Mesothelial cell of epicardium (in vitro differentiated cells): ENCODE results near the gene PTPRK. TPM values are rescaled to one million over a fixed set of nuclear protein-coding genes. Genes with fewer than 3 reads are reported as not detected.
"Not testable (repeated sequence)": the region's sequence is repeated elsewhere in the genome, so short reads cannot be mapped to it uniquely, and the experiment has no call there.

ENCODE experiments used
- DNase-seq, 2 experiments: peaks; one replicate each; pipeline ENCODE4 v3.0.0; 2021; ENCODE audit warnings: low spot score in 2 of 2; ENCODE audit not compliant: unreplicated experiment in 2 of 2
- H3K27ac Mint-ChIP-seq: 2 replicates; pipeline ENCODE4 v1.8.0; 2021; ENCODE audit warnings: mixed read lengths
- H3K27me3 Mint-ChIP-seq: 2 replicates; pipeline ENCODE4 v1.8.0; 2021; ENCODE audit warnings: low read depth, mixed read lengths
- H3K36me3 Mint-ChIP-seq: 2 replicates; pipeline ENCODE4 v1.8.0; 2021; ENCODE audit warnings: mixed read lengths
- H3K4me1 Mint-ChIP-seq: 2 replicates; pipeline ENCODE4 v1.8.0; 2021; ENCODE audit warnings: mixed read lengths
- H3K4me3 Mint-ChIP-seq: 2 replicates; pipeline ENCODE4 v1.8.0; 2021; ENCODE audit warnings: mild to moderate bottlenecking, moderate library complexity, mixed read lengths
- H3K9me3 Mint-ChIP-seq: 2 replicates; pipeline ENCODE4 v1.8.0; 2021; ENCODE audit warnings: mixed read lengths
- CTCF ChIP-seq: fragments of 200-600 bp; sonication (generic); IDR thresholded peaks from one replicate; pipeline ENCODE4 v1.5.0; 2021; ENCODE audit warnings: antibody characterized with exemption; ENCODE audit not compliant: unreplicated experiment
- total RNA-seq: library from RNA; stranded (reverse); gene quantifications from 3 replicates; pipeline ENCODE4 v1.2.1, GENCODE V29; 2021

Gene PTPRK
- total RNA-seq, 1 donor from 2014 or later, result 93.7 TPM

- TF ChIP-seq CTCF, result no peak
- no peak for DNase-seq
- Mint-ChIP-seq H3K27me3 (no peaks in the 10 kb centered on the region), H3K36me3 (peaks cover 10% of the 10 kb centered on the region), H3K9me3 (no peaks in the 10 kb centered on the region), H3K4me1 (no peaks in the 10 kb centered on the region), H3K27ac (no peak overlapping the region), H3K4me3 (no peak overlapping the region)
Measured at GRCh38 chr6:127990074-127990473, 530.3 kb downstream of the PTPRK start.

GRCh38 chr6:127980996-127981395 lies 539.4 kb downstream of the PTPRK start:
- no peaks in the 10 kb centered on the region for H3K4me1 Mint-ChIP-seq
- H3K27me3 Mint-ChIP-seq, result no peaks in the 10 kb centered on the region
- H3K4me3 Mint-ChIP-seq, result no peak overlapping the region
- H3K9me3 Mint-ChIP-seq, result no peaks in the 10 kb centered on the region
- no peak overlapping the region for H3K27ac Mint-ChIP-seq
- DNase-seq, result no peak
- TF ChIP-seq CTCF, result no peak
- H3K36me3 Mint-ChIP-seq, result peaks cover 48% of the 10 kb centered on the region

GRCh38 chr6:127978185-127978584 lies 542.2 kb downstream of the PTPRK start:
- not testable (repeated sequence) for H3K27ac Mint-ChIP-seq, H3K9me3 Mint-ChIP-seq, H3K27me3 Mint-ChIP-seq, H3K4me3 Mint-ChIP-seq, H3K4me1 Mint-ChIP-seq, DNase-seq
- H3K36me3 Mint-ChIP-seq, result peaks cover 53% of the 10 kb centered on the region

- H3K27ac Mint-ChIP-seq, result no peak overlapping the region
- H3K9me3 Mint-ChIP-seq, result no peaks in the 10 kb centered on the region
- H3K4me3 Mint-ChIP-seq, result no peak overlapping the region
- TF ChIP-seq CTCF, result no peak
- H3K36me3 Mint-ChIP-seq, result peaks cover 60% of the 10 kb centered on the region
- DNase-seq, result no peak
- H3K27me3 Mint-ChIP-seq, result no peaks in the 10 kb centered on the region
- no peaks in the 10 kb centered on the region for H3K4me1 Mint-ChIP-seq
Measured at GRCh38 chr6:127976796-127977195, 543.6 kb downstream of the PTPRK start.

- Mint-ChIP-seq H3K9me3 (no peaks in the 10 kb centered on the region), H3K27me3 (no peaks in the 10 kb centered on the region), H3K4me1 (no peaks in the 10 kb centered on the region), H3K27ac (no peak overlapping the region), H3K4me3 (no peak overlapping the region), H3K36me3 (peaks cover 55% of the 10 kb centered on the region)
- DNase-seq, result no peak
- no peak for TF ChIP-seq CTCF
Measured at GRCh38 chr6:127976111-127976510, 544.3 kb downstream of the PTPRK start.

- Mint-ChIP-seq H3K27me3 (no peaks in the 10 kb centered on the region), H3K4me3 (no peak overlapping the region), H3K9me3 (peaks cover 5% of the 10 kb centered on the region), H3K4me1 (no peaks in the 10 kb centered on the region), H3K36me3 (peaks cover 45% of the 10 kb centered on the region), H3K27ac (no peak overlapping the region)
- DNase-seq, result no peak
- no peak for TF ChIP-seq CTCF
Measured at GRCh38 chr6:127972815-127973214, 547.6 kb downstream of the PTPRK start.
